Naive B cell (primary cell): ENCODE data around the gene IQCH. TPM values are rescaled to one million over a fixed set of nuclear protein-coding genes. Genes with fewer than 3 reads are reported as not detected.
A peak's percentile ranks its signal among the peaks of the same experiment; 100 is the strongest.

ENCODE experiments used
- ATAC-seq, 2 donors: fragments of 150-1000 bp; cut with Tn5 transposase; 2 replicates each; pipeline ENCODE4 v1.10.0; 2021; ENCODE audit warnings: low read depth in 2 of 2, mild to moderate bottlenecking in 2 of 2, moderate library complexity in 2 of 2
- DNase-seq: peaks from one replicate; pipeline ENCODE4 v3.0.0; 2022
- H3K27ac Mint-ChIP-seq, 6 donors: one replicate each; pipeline ENCODE4 v1.8.0; 2020 to 2022; ENCODE audit warnings: mild to moderate bottlenecking in 6 of 6, mixed read lengths in 6 of 6, moderate library complexity in 5 of 6, inconsistent platforms in 2 of 6
- H3K27me3 Mint-ChIP-seq, 3 donors: one replicate each; pipeline ENCODE4 v1.8.0; 2021 to 2022; ENCODE audit warnings: mixed read lengths in 3 of 3, mild to moderate bottlenecking in 1 of 3
- H3K36me3 Mint-ChIP-seq, 2 donors: one replicate each; pipeline ENCODE4 v1.8.0; 2020 to 2022; ENCODE audit warnings: mixed read lengths in 2 of 2, inconsistent platforms in 1 of 2, mild to moderate bottlenecking in 1 of 2
- H3K4me1 Mint-ChIP-seq, 3 donors: one replicate each; pipeline ENCODE4 v1.8.0; 2020 to 2022; ENCODE audit warnings: mixed read lengths in 3 of 3, inconsistent platforms in 1 of 3, mild to moderate bottlenecking in 1 of 3, moderate library complexity in 1 of 3
- H3K4me3 Mint-ChIP-seq, 8 donors: one replicate each; pipeline ENCODE4 v1.8.0; 2020 to 2022; ENCODE audit warnings: mild to moderate bottlenecking in 8 of 8, mixed read lengths in 8 of 8, moderate library complexity in 8 of 8, inconsistent platforms in 2 of 8
- H3K9me3 Mint-ChIP-seq, 7 donors: one replicate each; pipeline ENCODE4 v1.8.0; 2020 to 2022; ENCODE audit warnings: mixed read lengths in 7 of 7, mild to moderate bottlenecking in 5 of 7, inconsistent platforms in 2 of 7, moderate library complexity in 1 of 7
- polyA plus RNA-seq, 6 donors: library from polyadenylated mRNA; unstranded; fragments of 300-500 nt; fragmentation: Illumina TruSeq; gene quantifications; one replicate each; pipeline ENCODE4 v1.2.3, GENCODE V29; 2021; ENCODE audit warnings: low read depth in 6 of 6

The IQCH gene
- polyA plus RNA-seq, 6 donors from 2014 or later: 0.23 to 0.30 TPM; not detected in 4

DNA sequence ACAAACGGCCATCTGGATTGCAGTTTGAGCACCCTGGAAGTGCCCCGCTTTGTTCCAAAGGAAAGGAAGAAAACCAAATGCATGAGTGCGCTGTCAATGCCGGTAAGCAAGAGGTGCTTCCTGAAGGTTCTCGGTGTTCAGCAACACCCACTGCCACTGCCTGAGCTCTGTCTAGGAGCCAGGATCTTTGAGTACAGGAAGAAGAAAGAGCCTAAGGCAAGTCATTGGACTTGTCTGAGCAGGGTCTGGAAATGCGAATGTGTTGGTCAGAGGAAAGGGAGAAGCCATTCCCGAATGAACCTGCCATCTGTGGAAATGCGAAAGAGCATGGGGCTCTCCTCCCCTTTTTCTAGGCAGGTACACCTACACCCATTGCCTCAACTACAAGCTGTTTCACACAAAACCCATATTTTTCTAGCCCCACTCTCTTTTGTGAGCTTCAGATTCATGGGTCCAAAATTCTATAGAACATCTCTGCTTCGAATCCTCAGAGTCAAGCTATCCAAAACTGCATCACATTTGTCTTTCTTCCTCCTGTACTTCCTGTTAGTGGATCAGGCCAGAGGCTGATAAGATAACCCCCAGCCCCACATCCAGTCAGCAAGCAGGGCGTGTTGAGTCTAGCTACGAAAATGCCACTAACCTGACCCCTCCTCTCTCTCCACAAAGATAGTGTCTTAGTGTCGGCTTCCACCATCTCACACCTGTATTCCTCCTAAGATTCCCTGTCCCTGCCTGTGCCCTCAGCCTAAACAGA is 210.8 kb downstream of the IQCH start:
- no peak overlapping the region for H3K27ac Mint-ChIP-seq
- no peak for ATAC-seq
- no peaks in the 10 kb centered on the region for H3K36me3 Mint-ChIP-seq
- no peaks in the 10 kb centered on the region for H3K27me3 Mint-ChIP-seq
- no peaks in the 10 kb centered on the region for H3K9me3 Mint-ChIP-seq
- H3K4me3 Mint-ChIP-seq: no peak overlapping the region
- DNase-seq: no peak
- H3K4me1 Mint-ChIP-seq: no peaks in the 10 kb centered on the region

DNA sequence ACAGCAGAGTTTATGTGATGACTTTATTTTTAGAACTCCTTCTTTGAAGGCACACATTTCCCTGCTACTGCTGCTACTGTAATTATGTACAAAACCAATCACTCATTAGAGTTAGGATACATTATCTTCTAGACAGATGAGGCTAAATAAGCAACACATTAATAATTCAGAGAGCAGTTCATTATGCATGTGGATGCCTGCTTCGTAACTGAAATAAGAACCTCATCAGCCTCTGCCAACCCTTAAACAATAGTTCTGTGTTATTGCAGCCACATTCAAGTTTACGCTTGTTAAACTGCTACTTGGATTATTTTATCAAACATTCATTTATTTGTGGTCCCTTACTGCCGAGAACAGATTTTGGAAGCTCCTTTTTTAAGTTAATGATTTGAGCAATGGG is 213.8 kb downstream of the IQCH start:
- DNase-seq (no peak), ATAC-seq (no peak)
- Mint-ChIP-seq H3K4me3 (no peak overlapping the region), H3K4me1 (no peaks in the 10 kb centered on the region), H3K36me3 (peaks cover 0 to 5% of the 10 kb centered on the region in 2 donors), H3K27ac (no peak overlapping the region), H3K9me3 (no peaks in the 10 kb centered on the region), H3K27me3 (no peaks in the 10 kb centered on the region)

DNA sequence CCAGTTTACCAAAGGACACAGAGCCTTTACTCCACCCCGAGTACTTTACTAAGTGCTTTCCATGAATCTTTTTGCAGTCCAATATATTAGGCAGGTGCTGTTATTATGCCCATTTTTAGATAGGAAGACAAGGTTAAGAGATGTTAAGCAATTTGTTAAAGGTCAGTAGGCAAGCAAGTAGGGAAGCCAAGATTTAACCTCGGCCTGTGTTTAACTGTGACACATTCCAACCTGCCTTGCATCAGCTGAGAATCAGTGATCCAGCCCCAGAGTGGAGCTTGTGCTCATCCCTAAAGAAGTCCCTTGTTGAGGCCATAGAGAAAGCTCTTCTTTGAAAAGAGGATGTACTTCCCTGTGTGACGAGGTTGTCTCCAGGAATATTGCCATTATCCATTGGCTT is 215.1 kb downstream of the IQCH start:
- Mint-ChIP-seq H3K36me3 (peaks cover 0 to 5% of the 10 kb centered on the region in 2 donors), H3K4me3 (no peak overlapping the region)

DNA sequence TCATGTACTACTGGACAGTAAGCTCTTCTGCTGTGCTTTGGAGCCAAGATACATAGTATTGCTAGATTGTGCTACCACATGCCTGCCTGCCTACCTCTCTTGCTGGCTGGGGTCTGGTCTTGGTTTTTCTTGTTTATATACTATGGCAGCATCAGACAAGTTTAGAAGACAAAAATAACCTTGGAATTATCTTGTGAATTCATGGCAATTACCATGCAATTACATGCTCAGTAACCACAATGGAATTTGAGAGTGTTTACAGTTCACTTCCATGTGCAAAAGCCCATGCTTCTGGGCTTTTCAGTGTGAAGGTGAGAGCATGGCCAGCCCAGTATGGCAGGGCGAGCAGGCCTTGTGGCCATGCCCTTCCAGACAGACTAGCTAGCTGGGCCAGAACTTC is 218.4 kb downstream of the IQCH start:
- H3K4me1 Mint-ChIP-seq: no peaks in the 10 kb centered on the region
- peak overlapping the region in 1 of 6 donors; percentile 21 for H3K27ac Mint-ChIP-seq
- DNase-seq: no peak
- ATAC-seq: no peak
- peaks cover 0 to 5% of the 10 kb centered on the region in 2 donors for H3K36me3 Mint-ChIP-seq
- H3K27me3 Mint-ChIP-seq: no peaks in the 10 kb centered on the region
- H3K4me3 Mint-ChIP-seq: no peak overlapping the region
- no peaks in the 10 kb centered on the region for H3K9me3 Mint-ChIP-seq

More for the DNA sequence above, 215.1 kb downstream of the IQCH start:
- DNase-seq (no peak), ATAC-seq (no peak)
- Mint-ChIP-seq H3K27ac (no peak overlapping the region), H3K4me1 (no peaks in the 10 kb centered on the region), H3K9me3 (no peaks in the 10 kb centered on the region), H3K27me3 (no peaks in the 10 kb centered on the region)

DNA sequence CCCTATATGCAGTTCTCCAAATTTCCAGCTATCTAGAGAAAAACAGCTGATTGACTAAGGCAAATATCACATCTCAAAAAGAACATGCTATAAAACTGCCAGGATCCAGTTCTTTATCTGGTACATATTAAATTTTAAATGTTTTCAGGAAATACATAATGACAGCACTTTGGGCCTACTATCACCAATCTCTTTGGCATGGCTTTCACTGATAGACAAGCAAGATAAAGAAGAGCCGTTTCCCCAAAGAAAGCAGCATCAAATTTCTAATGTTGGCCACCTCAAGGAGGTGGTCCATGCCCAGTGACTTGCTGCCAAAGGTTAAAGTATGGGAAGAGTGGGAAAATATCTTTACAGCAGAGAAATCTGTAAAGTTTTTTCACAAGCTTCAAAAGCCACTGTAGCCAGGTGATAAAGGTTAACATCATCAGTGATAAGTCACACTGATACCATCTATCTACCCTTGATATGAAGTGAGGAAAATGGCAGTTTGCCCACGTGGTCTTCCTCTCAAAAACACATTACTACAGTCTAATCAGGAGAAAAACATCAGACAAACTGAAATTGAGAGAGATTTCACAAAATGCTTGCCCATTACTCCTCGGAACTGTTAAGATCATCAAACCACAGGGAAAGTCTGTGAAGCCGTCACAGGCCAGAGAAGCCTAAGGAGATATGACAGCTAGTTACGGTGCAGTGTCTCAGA is 220.0 kb downstream of the IQCH start:
- Mint-ChIP-seq H3K27ac (no peak overlapping the region), H3K4me3 (no peak overlapping the region), H3K27me3 (no peaks in the 10 kb centered on the region), H3K4me1 (no peaks in the 10 kb centered on the region), H3K9me3 (no peaks in the 10 kb centered on the region), H3K36me3 (peaks cover 0 to 5% of the 10 kb centered on the region in 2 donors)
- no peak for ATAC-seq
- DNase-seq: no peak

DNA sequence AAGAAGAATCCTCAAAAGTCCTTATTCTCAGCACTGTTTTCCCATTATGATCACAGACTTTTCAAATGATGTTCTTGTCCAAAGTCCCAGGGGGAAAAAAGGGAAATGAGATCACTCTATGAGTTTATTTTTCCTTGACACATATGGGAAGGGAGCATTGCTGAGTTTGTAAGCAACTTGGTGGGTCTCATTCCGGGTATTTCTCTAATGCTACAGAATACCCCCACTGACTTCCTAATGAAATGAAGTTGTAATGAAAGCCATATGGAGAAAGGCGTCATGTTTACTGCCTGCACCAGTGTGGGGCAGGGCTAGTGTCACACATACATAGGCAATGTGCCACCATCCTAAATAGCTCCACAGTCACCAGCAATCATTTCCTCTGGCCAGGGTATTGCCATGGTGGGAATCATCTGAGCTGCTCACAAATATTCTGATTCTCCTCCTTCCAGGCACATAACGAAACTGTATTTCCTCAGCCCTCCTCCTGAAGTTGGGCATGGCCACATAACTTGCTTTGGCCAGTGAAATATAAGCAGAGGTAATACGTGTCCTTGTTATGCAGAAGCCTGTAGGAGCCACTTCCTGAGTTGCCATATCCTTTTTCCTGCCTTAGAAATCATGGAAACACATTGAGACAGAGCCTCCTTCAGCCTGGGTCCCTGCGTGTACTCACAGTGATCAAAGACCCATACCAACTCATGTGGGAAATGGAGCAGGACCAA is 225.4 kb downstream of the IQCH start:
- Mint-ChIP-seq H3K4me1 (peaks cover 0 to 4% (median 0%) of the 10 kb centered on the region in 3 donors), H3K27me3 (no peaks in the 10 kb centered on the region), H3K4me3 (no peak overlapping the region), H3K27ac (no peak overlapping the region), H3K36me3 (peaks cover 0 to 4% of the 10 kb centered on the region in 2 donors), H3K9me3 (peaks cover 0 to 8% (median 3%) of the 10 kb centered on the region in 7 donors)
- DNase-seq: no peak
- no peak for ATAC-seq

DNA sequence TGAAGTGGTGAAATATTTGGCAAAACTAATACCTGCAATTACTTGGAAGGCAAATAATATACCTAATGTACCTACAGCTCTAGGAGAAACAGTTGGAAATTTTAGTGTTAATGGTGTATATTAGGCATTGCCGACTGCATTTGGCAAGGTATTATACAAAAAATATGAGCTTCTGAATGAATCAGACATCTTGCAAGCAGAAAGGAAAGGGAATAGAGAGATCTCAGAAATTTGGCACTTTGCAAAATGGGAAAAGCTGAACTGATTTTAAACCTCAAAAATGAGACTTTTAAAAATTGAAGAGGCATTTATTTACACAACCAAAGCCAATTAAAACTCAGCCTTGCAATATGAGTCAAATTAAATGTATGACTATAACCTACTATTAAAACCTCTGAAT is 226.2 kb downstream of the IQCH start:
- Mint-ChIP-seq H3K4me3 (no peak overlapping the region), H3K27ac (no peak overlapping the region), H3K27me3 (no peaks in the 10 kb centered on the region), H3K9me3 (peaks cover 0 to 13% (median 6%) of the 10 kb centered on the region in 7 donors), H3K4me1 (peaks cover 0 to 4% (median 0%) of the 10 kb centered on the region in 3 donors), H3K36me3 (peaks cover 0 to 8% of the 10 kb centered on the region in 2 donors)
- ATAC-seq (no peak), DNase-seq (no peak)

DNA sequence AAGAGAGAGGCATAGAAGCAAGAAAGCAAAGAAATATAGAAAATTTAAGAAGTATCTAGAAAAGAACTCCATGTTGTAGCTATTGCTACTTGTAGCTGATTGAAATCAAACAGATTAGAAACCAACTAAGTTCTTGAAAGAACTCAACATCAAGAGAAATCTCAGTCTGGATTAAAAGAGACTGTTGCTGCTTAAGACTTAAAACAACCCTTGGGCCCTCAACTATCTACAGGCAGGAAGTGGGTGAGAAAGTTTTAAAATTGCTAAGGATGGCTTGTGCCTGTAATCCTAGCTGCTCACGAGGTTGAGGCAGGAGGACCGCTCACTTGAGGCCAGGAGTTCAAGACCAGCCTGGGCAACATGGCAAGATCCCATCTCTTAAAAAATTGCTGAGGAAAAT is 227.1 kb downstream of the IQCH start:
- Mint-ChIP-seq H3K36me3 (peaks cover 0 to 8% of the 10 kb centered on the region in 2 donors), H3K9me3 (peaks cover 0 to 13% (median 6%) of the 10 kb centered on the region in 7 donors), H3K4me1 (peaks cover 0 to 4% (median 0%) of the 10 kb centered on the region in 3 donors), H3K27me3 (no peaks in the 10 kb centered on the region), H3K4me3 (no peak overlapping the region), H3K27ac (peak overlapping the region in 1 of 6 donors; percentile 41)
- ATAC-seq: no peak
- DNase-seq: no peak

DNA sequence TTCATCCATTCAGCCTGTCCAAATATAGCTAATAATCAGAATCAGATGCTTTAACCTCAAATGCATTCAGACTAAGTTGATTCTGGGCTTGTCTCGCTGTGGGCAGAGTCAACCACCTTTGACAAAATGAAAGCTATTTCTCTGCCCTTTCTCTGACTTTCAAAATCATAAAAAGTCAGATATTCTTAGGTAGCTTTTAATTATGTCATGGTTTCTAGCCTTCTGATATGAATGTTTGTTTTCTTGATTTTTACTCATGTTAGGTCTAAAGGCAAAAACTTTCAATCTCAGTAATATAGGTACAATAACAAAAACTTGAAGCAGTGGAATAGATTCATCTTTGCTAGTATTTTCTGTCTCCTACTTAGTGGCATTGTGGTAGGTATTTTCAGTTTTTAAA is 241.0 kb downstream of the IQCH start:
- no peaks in the 10 kb centered on the region for H3K27me3 Mint-ChIP-seq
- no peak for ATAC-seq
- no peak for DNase-seq
- H3K36me3 Mint-ChIP-seq: peaks cover 0 to 9% of the 10 kb centered on the region in 2 donors
- no peaks in the 10 kb centered on the region for H3K9me3 Mint-ChIP-seq
- H3K27ac Mint-ChIP-seq: no peak overlapping the region
- no peaks in the 10 kb centered on the region for H3K4me1 Mint-ChIP-seq
- no peak overlapping the region for H3K4me3 Mint-ChIP-seq

DNA sequence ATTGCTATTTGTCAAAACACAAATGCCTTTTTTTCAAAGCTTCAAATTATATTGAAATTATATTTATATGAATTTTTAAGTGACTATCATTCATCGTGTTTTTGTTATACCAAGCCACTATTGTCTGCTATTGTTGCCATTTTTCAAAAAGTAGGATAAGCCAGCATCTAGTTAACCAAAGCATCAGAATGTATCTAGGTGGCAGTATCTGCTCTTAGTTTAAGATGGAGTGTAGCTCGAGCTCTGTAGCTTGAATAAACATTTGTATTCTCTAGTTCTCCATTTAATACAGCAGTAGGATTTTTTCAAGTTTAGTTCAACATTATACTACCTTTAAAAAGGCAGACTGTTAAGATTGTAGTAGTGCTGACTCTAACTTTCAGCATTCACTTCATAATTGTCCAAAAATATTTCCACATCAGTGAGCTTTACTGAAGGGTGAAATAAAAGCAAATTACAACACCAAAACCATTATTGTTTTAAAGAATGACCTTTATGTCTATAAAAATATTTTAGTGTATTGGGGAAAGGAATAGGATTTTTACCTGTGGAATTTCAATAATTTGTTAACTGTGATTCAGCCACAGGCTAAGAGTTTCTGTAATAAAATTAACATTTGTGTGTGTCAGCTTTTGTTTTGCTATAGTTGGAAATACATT is 246.7 kb downstream of the IQCH start:
- Mint-ChIP-seq H3K36me3 (no peaks in the 10 kb centered on the region), H3K9me3 (no peaks in the 10 kb centered on the region), H3K4me3 (peak overlapping the region in 1 of 8 donors; percentile 3), H3K4me1 (peaks cover 11 to 19% (median 14%) of the 10 kb centered on the region in 3 donors), H3K27ac (no peak overlapping the region), H3K27me3 (no peaks in the 10 kb centered on the region)
- DNase-seq: no peak
- ATAC-seq: peak; percentile 67 to 74

DNA sequence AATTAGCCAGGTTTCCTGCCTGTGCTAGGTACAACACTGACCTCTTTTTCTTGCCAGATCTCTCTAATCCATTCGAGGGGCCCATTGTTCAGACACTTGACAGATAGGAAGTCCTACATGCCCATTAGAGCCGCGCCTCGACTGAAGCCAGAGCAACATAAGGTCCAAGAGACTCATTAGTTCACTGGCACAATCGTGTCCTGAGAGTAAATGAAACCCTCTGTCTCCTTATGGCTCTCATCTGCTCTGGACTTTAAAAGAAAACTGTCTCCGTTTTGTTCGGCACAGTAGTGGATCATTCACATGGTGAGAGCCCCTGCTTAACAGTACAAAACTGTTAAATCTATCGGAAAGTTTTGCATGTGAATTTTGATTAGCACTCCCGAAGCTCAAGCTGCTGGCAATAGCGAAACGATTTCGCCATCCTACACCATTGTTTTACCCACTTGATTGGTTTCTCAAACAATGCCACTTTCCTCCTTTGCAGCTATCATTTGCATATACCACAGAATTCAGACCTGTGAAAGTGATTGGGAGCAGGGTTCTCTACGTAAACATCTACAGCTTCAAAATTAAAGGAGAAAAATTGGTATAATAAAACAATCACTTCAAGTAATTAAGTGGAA is 247.4 kb downstream of the IQCH start:
- peaks cover 17 to 24% (median 20%) of the 10 kb centered on the region in 3 donors for H3K4me1 Mint-ChIP-seq
- ATAC-seq: no peak
- no peak for DNase-seq
- no peaks in the 10 kb centered on the region for H3K9me3 Mint-ChIP-seq
- H3K27me3 Mint-ChIP-seq: no peaks in the 10 kb centered on the region
- H3K27ac Mint-ChIP-seq: no peak overlapping the region
- H3K36me3 Mint-ChIP-seq: no peaks in the 10 kb centered on the region
- H3K4me3 Mint-ChIP-seq: peak overlapping the region in 1 of 8 donors; percentile 3

DNA sequence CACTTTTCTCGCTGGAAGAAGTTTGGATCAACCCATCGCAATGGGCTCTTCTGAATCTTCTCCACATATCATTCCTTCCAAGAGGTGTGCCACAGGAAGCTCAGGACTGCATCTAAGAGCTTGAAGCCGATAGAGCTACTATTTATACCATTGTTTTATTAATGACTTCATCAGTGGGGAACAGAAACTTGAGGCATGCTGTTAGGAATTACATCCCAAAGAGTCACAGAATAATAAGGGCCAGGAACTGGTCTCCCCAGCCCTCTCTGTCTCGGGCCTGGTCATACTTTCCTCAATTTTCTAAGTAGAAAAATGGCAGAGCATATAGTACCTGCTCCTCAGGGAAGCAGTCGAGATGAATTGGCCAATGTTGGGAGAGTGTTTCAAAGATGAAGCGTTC is 249.5 kb downstream of the IQCH start:
- DNase-seq: no peak
- H3K36me3 Mint-ChIP-seq: peaks cover 0 to 4% of the 10 kb centered on the region in 2 donors
- H3K4me3 Mint-ChIP-seq: no peak overlapping the region
- no peaks in the 10 kb centered on the region for H3K9me3 Mint-ChIP-seq
- H3K27ac Mint-ChIP-seq: peak overlapping the region in 2 of 6 donors; percentile 4 to 43
- H3K27me3 Mint-ChIP-seq: no peaks in the 10 kb centered on the region
- H3K4me1 Mint-ChIP-seq: peaks cover 18 to 32% (median 23%) of the 10 kb centered on the region in 3 donors
- no peak for ATAC-seq

DNA sequence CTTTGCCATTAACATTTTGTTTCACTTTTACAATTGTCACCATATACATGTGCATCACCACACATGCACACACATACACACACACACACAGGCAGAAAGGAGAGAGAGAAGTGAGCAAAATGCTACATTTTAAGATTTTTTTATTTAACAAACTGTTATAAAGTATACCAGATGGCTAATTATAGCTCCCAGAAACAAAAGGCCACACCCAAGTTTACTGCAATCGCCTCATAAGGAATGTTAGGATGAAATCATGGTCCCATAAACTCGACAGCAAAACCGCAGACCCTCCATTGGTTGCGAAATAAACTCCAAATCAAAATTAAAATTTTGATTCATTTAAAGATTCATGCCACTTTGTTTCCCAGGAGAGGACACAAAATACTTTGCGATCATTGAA is 250.2 kb downstream of the IQCH start:
- Mint-ChIP-seq H3K4me3 (no peak overlapping the region), H3K27me3 (no peaks in the 10 kb centered on the region), H3K4me1 (peaks cover 18 to 32% (median 23%) of the 10 kb centered on the region in 3 donors), H3K9me3 (no peaks in the 10 kb centered on the region), H3K36me3 (peaks cover 0 to 4% of the 10 kb centered on the region in 2 donors), H3K27ac (peak overlapping the region in 1 of 6 donors; percentile 82)
- no peak for DNase-seq
- no peak for ATAC-seq
